ENCODE measurements around the gene CBL. TPM values are rescaled to one million over a fixed set of nuclear protein-coding genes. Genes with fewer than 3 reads are reported as not detected.

CBL gene
- total RNA-seq, 2 experiments from 2014 or later, result 19.2 to 59.1 TPM

GRCh38 chr11:119300198-119300964 is 94.2 kb downstream of the CBL start:
- POLR2A ChIA-PET, result interaction anchor here (0.5 to 0.9 kb wide), 3 partner anchors 19 to 176 kb away, joined by 3 to 5 read pairs (median 3); no protein-coding TSS in a partner anchor
- H3K4me3 ChIP-seq (ENCODE audit: low read depth, low read length, poor library complexity, severe bottlenecking), result no peak overlapping the region
- peaks cover 81% of the 10 kb centered on the region for H3K36me3 ChIP-seq (ENCODE audit: insufficient read depth, low read length)

DNA sequence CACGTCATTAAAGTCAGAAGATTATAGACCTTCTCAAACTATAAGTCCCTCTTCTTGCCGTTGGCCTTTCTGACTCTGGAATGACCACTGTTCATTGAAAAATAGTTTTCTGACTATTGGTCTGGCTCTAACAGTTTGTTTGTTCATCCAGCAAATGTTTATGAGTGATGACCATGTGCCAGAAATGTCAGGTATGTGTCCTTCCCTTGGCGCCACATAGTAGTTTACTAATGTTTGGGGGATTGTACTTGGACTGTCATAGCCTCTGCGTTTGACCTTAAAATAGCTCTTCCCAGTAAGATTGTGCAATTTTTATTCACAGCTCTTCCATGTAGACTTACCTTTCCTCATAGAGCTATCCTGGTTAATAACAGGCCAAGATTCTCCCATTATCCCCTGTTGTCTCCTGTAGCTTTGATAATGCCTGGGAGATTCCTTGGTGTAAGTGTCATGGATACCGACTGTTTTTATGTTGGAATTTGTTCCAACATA is 97.1 kb downstream of the CBL start:
- TF ChIP-seq EZH2phosphoT487 (IDR thresholded peaks at IDR 0.05; ENCODE audit: borderline replicate concordance, low read depth, low read length), result no peak
- no peak for TF ChIP-seq CTCF (conservative IDR thresholded peaks at IDR 0.05; ENCODE audit: low read length)
- no peak overlapping the region for H3K4me2 ChIP-seq (ENCODE audit: low read length)
- H3K4me1 ChIP-seq (ENCODE audit: insufficient read depth, low read length, poor library complexity, severe bottlenecking), result no peaks in the 10 kb centered on the region
- no peaks in the 10 kb centered on the region for H3K9me2 ChIP-seq (ENCODE audit: insufficient read depth, low read length)
- no peak overlapping the region for H3K27ac ChIP-seq (ENCODE audit: low read depth, low read length, poor library complexity, severe bottlenecking)
- BruUV-seq (replicated peaks), result no TSS peak
- peaks cover 67% of the 10 kb centered on the region for H3K36me3 ChIP-seq (ENCODE audit: insufficient read depth, low read length)
- H3K4me3 ChIP-seq (ENCODE audit: low read depth, low read length, poor library complexity, severe bottlenecking), result no peak overlapping the region
- ChIA-PET POLR2A (interaction anchor here (0.8 kb wide), 1 partner anchor 24 kb away, joined by 4 read pairs; no protein-coding TSS in a partner anchor), CTCF (ENCODE audit: unreplicated experiment) (interaction anchor here (0.6 kb wide), 1 partner anchor 59 kb away, joined by 3 read pairs; no protein-coding TSS in a partner anchor)
- H3K79me2 ChIP-seq (ENCODE audit: insufficient read depth, low read depth, low read length), result no peaks in the 10 kb centered on the region
- no peaks in the 10 kb centered on the region for H3K9me3 ChIP-seq (ENCODE audit: low read length)
- intact Hi-C loops (cut with micrococcal nuclease; ENCODE audit: unreplicated experiment), result no loop called here
- DNase-seq (ENCODE audit: low spot score), result no peak
- H2AFZ ChIP-seq (ENCODE audit: low read length), result no peak overlapping the region
- no peaks in the 10 kb centered on the region for H4K20me1 ChIP-seq (ENCODE audit: insufficient read depth, low read length)

More at GRCh38 chr11:119300198-119300964, 94.2 kb downstream of the CBL start:
- Histone ChIP-seq H3K9me3 (ENCODE audit: low read length) (no peaks in the 10 kb centered on the region), H2AFZ (ENCODE audit: low read length) (no peak overlapping the region), H4K20me1 (ENCODE audit: insufficient read depth, low read length) (no peaks in the 10 kb centered on the region), H3K4me1 (ENCODE audit: insufficient read depth, low read length, poor library complexity, severe bottlenecking) (no peaks in the 10 kb centered on the region), H3K79me2 (ENCODE audit: insufficient read depth, low read depth, low read length) (no peaks in the 10 kb centered on the region), H3K9me2 (ENCODE audit: insufficient read depth, low read length) (no peaks in the 10 kb centered on the region), H3K4me2 (ENCODE audit: low read length) (no peak overlapping the region), H3K27ac (ENCODE audit: low read depth, low read length, poor library complexity, severe bottlenecking) (no peak overlapping the region)
- no TSS peak for BruUV-seq (replicated peaks)
- DNase-seq (ENCODE audit: low spot score), result no peak
- intact Hi-C loops (cut with micrococcal nuclease; ENCODE audit: unreplicated experiment), result no loop called here
- no peak for TF ChIP-seq EZH2phosphoT487 (IDR thresholded peaks at IDR 0.05; ENCODE audit: borderline replicate concordance, low read depth, low read length)
- TF ChIP-seq CTCF (conservative IDR thresholded peaks at IDR 0.05; ENCODE audit: low read length), result no peak
- CTCF ChIA-PET (ENCODE audit: unreplicated experiment), result interaction anchor here (0.7 to 1.2 kb wide), 3 partner anchors 9 to 40 kb away, joined by 3 read pairs; no protein-coding TSS in a partner anchor
